Mucosa of gallbladder (tissue), 1 donor: ENCODE measurements around the gene STAT1. TPM values are rescaled to one million over a fixed set of nuclear protein-coding genes. Genes with fewer than 3 reads are reported as not detected.

Experiments
- DNase-seq: peaks from one replicate; pipeline ENCODE4 v3.0.0-alpha.2; 2020; ENCODE audit warnings: low spot score
- total RNA-seq: library from RNA; stranded (reverse); gene quantifications from one replicate; pipeline ENCODE4 v1.2.1, GENCODE V29; 2021
- donor health status: DM: no; HTN: no; CAD: no.

STAT1 gene
- total RNA-seq, result 68.6 TPM

GRCh38 chr2:191013932-191014652, at the start of gene STAT1:
Gene STAT1, minus strand, starts transcription at chr2:191014171. Its CDS starts 4,168 bp downstream, at chr2:191010003.
- peak; percentile 93 for DNase-seq

DNA sequence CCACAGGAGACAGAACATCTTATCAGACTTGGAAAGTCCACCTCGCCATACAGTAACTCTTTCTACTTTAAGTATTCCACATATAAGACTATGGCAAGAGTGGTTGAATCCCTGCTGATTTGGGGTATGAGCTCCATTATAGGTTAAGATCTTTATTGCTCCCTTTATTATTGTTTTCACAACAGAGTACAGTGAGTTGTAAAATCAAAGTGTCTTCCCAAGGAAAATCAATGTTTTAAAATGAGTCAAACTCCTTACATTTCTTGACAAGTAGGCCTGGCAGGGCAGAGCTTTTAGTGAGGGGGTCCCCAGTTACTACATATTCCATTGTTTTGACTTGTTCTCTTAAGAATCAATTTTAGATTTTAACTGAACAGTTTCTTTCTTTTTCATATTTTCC, 49.6 kb upstream of the STAT1 start:
- DNase-seq, result no peak

DNA sequence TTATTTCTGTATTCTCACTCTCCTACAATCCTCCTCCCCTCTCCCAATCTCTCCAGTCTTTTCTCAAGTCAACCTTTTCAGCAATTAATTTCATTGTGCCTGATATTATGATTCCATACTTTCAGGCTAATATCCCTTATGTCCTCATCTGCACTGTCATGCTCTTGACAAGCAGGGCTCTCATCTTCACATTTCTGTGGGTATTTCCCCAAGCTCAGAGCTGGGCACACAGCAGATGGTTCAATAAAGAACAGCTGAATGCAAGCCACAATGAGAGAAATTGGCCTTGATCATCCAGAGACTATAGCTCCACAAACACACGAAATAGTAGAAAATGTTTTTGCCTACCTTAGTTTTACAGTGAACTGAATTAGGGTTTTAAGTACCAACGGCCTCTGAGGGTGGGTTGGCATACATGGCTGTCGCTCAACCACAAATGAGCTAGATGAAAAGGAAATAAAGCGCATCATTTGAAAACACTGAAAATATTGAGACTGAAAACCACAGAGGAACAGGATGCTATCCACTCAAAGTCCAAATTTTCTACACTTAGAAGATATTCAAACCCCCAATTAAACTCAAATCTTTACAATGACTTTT, 47.5 kb upstream of the STAT1 start:
- DNase-seq, result no peak

GRCh38 chr2:191059308-191059707, 45.3 kb upstream of the STAT1 start:
- DNase-seq, result no peak

DNA sequence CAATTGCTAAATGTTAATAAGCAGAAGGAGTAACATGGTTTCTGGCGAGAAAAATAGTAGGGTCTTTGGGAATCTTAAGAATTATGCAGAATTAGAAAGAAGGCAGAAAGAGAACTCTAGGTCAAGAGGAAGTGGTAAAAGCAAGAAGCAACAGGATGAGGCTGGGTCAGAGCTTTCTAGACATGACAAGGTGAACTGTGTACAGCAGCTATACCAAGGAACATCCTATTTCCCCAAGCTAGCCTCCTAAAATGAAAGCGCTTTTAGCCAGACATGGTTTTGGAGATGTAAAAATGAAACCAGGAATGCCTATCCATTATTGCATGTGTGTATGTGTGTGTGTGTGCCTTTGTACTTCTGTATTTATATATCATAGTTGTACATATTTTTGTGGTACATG, 42.3 kb upstream of the STAT1 start:
- DNase-seq, result no peak

DNA sequence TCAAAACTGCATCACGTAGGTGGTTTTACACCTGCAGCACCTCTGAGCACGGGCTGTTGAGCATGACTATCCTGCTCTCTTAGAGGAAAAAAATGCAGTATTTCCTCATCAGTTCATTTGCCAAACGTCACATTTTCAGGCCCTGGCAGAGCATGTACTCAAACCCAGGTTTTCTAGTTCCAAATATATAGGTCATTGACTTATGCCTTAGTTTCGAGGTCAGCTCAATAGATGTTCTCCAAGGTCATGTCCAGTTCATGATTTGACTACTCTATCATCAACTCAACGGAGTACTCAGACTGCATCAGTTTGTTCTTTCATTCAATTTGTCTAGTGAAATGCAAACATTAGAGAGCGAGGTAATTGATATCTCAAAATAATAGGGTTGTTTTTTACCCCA, 39.3 kb upstream of the STAT1 start:
- no peak for DNase-seq

DNA sequence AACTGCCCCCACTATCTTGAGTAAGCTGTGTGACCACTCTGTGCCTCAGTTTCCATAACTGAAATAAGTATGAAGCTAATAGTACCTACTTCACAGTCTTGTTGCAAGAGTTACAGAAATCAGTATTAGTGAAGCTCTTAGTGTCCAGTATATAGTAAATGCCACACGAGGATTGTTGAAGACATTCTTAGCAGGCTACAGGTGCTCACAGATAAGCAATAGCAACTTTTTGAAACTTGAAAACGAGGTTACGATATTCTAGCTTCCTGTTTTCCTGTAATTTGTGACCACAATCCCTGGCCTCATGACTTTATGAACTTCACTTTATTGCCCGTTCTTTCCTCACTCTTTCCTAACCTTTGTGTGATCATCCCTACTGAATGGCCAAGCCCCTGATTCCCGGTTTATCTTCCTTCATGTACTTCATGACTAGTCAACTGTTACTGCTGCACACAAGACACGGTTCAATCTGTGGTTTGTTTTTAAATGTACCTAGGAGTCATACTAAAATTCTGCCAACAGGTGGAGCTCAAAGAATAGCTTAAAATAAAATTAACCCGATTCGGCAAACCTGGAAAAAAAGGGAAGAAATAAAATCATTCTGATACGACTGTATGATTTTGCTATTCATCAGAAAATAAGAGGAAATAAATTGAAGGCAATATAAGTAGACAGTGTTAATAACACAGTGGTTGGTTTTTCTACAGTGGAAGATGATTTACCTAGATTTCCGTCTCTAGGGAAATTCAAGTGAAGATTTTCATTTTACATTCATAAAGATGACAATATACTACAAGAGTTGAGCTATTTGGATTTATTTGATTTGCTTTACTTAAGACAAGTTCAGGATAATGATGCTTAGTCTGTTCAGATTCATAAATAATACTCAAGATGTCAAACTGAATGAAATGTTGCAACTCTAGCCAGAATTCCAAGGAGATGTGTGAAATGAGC, 38.1 kb upstream of the STAT1 start:
- DNase-seq, result no peak

DNA sequence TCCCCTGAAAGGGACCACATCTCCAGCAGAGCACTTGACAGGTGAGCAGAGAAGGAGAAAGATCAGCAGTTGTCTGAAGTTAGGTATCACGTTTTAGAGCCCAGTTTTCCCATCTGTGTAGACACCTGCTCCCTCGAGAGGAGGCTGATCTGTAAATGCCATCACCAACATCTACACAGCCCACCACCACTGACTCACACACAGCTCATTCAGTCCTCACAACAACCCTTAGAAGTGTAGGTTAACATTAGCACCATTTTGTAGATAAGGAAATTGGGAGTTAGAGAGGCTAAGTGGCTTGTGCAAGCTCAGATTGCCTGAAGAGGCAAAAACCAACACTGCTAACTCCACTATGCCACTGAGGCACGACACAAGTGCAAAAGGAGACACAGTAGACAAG, 37.2 kb upstream of the STAT1 start:
- DNase-seq, result no peak

- DNase-seq, result no peak
These were observed 36.6 kb upstream of the STAT1 start for GRCh38 chr2:191050640-191050987.

GRCh38 chr2:191049728-191050639, 36.0 kb upstream of the STAT1 start:
- no peak for DNase-seq

DNA sequence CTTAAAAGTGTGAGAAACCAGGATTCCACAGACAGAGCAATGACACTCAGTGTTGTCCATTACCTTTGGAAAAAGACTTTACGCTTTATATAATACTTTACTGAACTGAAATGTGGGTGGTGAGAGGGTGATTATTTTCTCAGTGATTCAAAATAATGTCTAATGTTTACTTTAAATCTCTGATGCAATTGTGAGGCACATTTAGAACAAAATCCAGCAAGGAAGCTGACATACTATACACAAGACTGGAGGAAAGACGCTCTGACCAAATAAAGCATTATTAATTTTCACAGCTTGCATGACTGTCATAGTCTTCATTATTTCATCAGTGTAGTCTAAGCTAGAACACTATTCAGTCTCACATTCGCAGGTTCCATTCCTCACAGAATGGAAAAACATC, 34.1 kb upstream of the STAT1 start:
- DNase-seq, result no peak

GRCh38 chr2:191045141-191045540, 31.2 kb upstream of the STAT1 start:
- no peak for DNase-seq

- DNase-seq, result no peak
These were observed 29.5 kb upstream of the STAT1 start for GRCh38 chr2:191043438-191043837.

DNA sequence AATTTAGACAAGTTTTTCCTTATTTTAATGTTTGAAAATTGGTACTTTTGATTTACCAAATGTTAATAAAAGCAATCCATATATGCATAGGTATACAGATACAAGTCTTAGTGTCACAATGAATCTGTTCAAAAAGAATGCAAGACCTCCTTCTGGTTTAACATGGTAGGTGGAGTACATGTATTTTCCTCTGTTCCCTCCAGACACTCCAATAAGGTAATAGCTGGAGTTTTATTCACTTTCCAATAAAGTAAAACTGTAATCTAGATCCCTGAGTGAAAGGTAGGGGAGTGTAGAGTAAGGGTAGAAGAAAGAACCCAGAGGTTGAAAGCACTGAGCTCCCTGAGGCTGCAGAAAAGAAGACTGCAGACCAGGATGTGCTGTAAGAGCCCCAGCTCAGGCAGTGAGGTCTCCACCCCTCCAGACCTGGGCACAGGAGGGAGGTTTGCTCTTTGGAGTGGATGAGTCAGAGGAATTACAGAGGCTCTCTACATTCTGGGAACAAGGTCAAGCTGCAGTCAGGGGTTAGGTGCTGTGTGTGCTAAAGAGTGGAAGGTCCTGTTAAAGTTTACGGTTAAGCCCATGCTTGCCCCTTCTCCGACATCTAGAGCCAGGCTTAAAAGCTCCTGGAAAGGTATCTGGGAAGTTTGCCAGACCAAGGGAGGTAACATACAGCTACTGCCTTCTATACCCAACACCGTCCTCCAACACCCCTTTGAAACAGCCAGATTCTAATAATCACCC, 27.6 kb upstream of the STAT1 start:
- no peak for DNase-seq

- DNase-seq, result no peak
These were observed 25.6 kb upstream of the STAT1 start for GRCh38 chr2:191039616-191040015.

DNA sequence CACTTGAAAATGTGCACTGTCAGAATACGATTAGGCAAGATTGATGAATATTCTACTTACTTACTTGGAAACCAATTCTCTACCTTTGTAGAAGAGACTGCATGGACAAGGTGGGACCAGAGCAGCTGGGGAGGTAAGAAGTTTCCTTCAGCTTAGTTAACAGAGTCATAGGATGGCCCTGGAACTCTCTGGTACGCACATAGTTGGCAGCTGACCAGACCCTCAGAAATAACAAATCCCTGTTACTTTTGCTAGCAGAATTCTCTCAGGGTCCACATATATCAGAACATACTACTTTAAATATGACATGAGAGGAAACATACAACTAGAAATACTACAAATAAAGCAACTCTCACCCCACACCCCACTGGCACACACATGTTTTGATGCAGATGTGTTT, 24.8 kb upstream of the STAT1 start:
- no peak for DNase-seq

DNA sequence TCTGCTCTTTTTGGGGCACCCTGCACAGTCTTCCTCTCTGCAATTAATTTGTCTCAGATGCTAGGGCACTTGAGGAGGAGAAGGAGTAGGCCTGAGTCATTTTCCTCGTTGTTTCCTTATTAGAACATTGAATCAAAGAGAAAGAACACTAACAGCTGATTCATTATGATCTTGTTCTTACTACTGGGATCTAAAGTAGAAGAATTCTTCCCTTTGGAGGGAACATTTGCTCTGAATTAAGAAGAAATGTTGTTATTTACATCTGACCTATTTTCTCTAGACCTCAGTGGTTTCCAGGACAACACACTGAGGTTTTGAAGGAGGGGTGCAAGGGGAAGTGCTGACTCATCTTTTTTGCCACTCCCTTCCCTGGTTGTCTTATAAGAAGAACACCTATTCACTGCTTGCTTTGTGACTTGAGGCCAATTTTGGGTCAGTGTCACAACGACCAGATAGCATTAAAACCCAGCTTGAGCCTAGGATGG, 24.3 kb upstream of the STAT1 start:
- DNase-seq, result no peak

- DNase-seq, result no peak
These were observed 23.4 kb upstream of the STAT1 start for GRCh38 chr2:191037351-191037750.

DNA sequence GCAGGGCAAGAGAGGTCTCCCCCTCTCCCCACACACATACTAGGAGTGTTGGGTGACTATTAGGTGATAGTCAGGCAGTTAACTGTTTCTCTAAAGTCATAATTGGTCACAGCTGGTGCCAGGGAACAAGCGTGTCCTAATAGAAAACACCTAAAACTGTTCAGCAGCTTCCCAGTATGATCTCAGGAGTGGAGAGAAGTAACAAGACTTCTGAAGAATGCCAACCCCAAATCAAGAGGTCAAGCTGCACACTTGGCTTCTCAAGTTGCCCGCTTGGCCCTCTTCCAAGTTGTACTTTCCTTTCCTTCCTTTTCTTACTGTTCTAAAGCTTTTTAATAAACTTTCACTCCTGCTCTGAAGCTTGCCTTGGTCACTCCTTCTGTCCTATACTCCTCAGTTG, 22.4 kb upstream of the STAT1 start:
- DNase-seq, result no peak

DNA sequence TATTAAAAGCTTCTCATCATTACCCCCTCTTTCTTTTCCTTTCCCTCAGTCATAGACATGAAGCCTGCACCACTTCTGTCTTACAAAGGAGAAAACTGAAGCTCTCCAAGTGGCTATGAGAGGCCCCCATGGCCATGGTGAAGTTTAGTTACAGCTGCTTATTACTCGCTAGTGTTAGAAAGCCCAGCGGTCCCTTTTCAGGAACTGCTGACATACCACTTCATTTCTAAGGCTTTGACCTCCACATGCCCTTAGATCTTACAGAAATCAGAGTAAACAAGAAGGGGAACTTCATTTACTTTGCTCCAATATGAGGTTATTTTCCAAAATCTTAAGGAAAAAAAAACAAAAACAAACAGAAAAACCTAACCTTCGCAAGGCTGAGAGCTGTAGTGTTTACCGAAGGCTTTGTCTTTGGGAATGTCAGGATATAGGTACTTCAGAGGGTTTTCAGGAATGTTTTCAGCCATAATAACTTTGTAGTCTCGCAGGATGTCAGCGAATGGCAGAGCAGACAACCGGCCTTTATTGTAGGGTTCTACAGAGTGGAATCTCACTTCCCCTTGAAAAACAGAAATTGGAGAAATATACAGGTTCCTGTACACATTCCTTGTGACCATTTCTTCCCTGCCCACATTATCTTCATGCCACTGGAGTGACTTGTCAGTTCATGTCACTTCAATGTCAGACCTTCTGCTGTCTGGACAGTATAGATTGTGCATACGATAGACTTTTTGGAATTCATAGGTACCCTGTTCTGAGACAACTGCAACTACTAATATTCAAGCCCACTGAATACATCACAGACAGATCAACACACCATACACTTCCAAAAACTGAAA, 18.8 kb upstream of the STAT1 start:
- DNase-seq, result no peak
